ENCODE results near the gene IFITM1. TPM values are rescaled to one million over a fixed set of nuclear protein-coding genes. Genes with fewer than 3 reads are reported as not detected.

Gene IFITM1
- total RNA-seq, 1 donor from 2014 or later = 38.2 TPM

DNA sequence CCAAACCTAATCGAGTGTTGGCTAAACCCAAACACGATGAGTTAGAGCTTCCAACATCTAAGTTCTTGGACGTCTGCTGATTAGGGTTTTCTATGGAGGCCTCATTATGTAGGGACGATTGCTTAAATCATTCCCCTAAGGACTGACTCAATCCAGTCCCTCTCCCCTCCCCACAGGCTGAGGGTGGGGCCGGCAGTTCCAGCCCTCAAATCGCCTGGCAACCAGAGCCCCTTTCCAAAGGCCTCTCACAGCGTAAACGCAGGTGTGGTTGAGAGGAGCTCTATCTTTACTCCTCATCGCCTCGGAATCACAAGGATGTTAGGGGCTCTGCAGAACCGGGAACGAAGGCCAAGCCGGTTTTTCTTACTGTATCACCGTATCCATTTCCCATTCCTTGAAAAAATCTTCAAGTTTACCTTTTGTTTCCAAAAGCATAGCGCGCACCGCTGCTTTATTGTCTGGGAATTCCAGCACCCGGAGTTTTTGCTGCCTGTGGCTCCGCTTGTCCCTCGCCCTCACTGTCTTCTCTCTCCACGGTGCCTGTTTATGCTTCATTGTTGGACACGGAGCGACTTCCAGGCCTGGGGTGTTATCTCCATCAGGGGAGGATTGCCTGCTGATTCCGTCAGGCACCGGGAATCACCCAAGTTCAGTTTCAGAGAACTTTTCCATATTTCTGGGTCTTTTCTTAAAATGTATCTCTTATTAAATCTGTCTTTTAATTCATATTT, 20.6 kb downstream of the IFITM1 start:
- H3K36me3 ChIP-seq (ENCODE audit: control insufficient read depth, insufficient read depth, low read length) = no peaks in the 10 kb centered on the region
- H3K27me3 ChIP-seq (ENCODE audit: control insufficient read depth, insufficient read depth, low read length) = no peaks in the 10 kb centered on the region
- TF ChIP-seq, protein P1, sequence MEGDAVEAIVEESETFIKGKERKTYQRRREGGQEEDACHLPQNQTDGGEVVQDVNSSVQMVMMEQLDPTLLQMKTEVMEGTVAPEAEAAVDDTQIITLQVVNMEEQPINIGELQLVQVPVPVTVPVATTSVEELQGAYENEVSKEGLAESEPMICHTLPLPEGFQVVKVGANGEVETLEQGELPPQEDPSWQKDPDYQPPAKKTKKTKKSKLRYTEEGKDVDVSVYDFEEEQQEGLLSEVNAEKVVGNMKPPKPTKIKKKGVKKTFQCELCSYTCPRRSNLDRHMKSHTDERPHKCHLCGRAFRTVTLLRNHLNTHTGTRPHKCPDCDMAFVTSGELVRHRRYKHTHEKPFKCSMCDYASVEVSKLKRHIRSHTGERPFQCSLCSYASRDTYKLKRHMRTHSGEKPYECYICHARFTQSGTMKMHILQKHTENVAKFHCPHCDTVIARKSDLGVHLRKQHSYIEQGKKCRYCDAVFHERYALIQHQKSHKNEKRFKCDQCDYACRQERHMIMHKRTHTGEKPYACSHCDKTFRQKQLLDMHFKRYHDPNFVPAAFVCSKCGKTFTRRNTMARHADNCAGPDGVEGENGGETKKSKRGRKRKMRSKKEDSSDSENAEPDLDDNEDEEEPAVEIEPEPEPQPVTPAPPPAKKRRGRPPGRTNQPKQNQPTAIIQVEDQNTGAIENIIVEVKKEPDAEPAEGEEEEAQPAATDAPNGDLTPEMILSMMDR (IDR thresholded peaks at IDR 0.05; ENCODE audit: insufficient read depth, low read length, poor library complexity, severe bottlenecking) = no peak
- no peak for DNase-seq (ENCODE audit: low read depth)
- no peak overlapping the region for H3K4me3 ChIP-seq (ENCODE audit: low read depth, low read length)

DNA sequence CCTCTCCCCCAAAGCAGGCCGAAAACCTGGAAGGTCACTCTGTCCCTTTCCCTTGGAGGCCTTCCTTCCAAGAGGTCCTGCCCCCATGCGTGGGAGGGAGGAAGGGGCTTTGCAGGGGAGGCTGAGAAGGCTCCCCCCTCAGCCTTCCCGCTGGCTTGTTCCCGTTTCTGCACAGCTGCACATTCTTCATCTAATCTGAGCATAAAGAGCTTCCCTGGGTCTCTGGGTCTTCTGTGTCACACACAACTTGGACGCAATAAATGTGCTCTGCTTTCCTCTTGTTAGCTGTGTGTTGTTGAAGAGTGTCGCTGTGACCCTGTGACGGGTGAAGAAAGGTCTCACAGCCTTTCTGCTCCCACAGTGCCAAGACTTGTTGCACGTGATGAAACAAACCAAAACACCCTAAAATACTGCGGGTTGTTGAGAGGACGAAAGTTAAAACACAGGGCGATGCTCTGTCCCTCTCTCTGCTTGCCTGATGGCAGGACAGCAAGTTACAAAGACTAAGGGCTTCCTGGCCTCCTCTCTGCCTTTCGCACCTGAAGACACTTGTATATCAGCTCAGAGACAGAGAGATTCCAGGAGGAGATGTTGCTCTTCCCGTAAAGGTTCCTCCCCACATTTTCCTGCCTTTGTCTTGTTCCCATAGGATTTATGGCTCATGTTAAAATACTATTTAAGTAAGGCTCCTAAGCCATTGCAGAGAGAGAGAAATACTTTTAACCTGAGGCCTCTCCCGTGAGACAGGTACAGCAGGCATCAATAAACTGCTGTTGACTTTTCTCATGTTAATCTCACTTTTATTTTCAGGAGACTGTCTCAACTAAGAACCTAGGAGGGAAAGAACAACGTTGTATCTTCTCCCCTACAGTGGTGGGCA, 22.2 kb downstream of the IFITM1 start:
- Histone ChIP-seq H3K36me3 (ENCODE audit: control insufficient read depth, insufficient read depth, low read length) (no peaks in the 10 kb centered on the region), H3K27me3 (ENCODE audit: control insufficient read depth, insufficient read depth, low read length) (no peaks in the 10 kb centered on the region), H3K4me3 (ENCODE audit: low read depth, low read length) (no peak overlapping the region)
- no peak for DNase-seq (ENCODE audit: low read depth)
- TF ChIP-seq, protein P1 (IDR thresholded peaks at IDR 0.05; ENCODE audit: insufficient read depth, low read length, poor library complexity, severe bottlenecking) = no peak

DNA sequence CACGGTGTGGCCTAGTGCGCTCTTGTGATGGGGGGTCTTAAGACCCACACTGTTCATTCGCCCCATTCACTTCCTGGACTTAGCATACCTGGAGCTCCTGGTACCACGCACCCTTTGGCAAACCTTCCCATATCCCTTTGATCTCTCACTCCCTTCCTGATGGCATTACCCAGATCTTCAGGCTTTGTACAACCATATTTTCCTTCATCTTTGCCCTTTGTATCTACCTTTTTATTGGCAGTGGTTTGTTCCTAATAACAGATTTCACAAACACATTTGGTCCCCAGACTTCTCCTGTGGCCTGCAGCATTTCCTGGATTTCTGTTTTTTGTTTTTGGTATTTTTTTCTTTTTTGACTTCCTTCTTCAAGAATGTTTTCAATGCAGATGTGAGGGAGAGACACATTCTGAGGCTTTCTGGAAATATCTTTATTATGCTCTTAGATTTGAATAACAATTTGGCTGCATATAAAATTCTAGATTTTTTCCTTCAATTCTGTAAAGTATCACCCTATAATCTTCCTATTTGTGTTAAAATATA, 22.9 kb downstream of the IFITM1 start:
- no peak for DNase-seq (ENCODE audit: low read depth)
- Histone ChIP-seq H3K4me3 (ENCODE audit: low read depth, low read length) (no peak overlapping the region), H3K27me3 (ENCODE audit: control insufficient read depth, insufficient read depth, low read length) (no peaks in the 10 kb centered on the region), H3K36me3 (ENCODE audit: control insufficient read depth, insufficient read depth, low read length) (no peaks in the 10 kb centered on the region)
- TF ChIP-seq, protein P1 (IDR thresholded peaks at IDR 0.05; ENCODE audit: insufficient read depth, low read length, poor library complexity, severe bottlenecking) = no peak

DNA sequence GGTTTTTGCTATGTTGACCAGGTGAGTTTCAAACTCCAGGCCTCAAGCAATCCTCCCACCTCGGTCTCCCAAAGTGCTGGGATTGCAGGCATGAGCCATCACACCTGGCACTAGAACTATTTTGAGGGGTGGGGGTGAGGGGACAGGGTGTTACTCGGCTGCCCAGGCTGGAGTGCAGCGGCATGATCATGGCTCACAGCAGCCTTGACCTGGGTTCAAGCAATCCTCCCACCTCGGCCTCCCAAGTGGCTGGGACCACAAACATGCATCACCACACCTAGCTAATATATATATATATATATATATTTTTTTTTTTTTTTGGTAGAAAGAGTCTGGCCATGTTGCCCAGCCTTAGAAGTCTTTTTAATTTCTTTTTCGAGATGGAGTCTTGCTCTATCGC, 23.9 kb downstream of the IFITM1 start:
- Histone ChIP-seq H3K4me3 (ENCODE audit: low read depth, low read length) (no peak overlapping the region), H3K36me3 (ENCODE audit: control insufficient read depth, insufficient read depth, low read length) (no peaks in the 10 kb centered on the region), H3K27me3 (ENCODE audit: control insufficient read depth, insufficient read depth, low read length) (no peaks in the 10 kb centered on the region)
- no peak for DNase-seq (ENCODE audit: low read depth)
- TF ChIP-seq, protein P1 (IDR thresholded peaks at IDR 0.05; ENCODE audit: insufficient read depth, low read length, poor library complexity, severe bottlenecking) = no peak

DNA sequence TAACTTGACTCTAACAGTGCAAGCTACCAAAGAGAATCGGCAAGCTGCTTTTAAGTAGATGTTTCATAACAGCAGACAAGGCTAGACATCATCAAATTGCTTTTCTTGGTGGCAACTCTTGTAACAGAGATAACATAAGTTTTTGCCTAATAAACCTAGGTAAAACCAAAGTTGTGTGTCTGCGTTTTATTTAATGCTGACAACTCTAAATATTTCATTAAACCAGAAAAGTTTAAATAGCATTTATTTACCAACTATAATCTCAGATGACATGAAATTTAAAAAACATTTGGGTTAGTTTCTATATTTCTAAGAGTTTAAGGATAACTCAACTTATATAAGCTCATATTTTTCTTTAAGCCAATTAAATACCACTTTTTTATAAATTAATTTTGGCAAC, 26.1 kb downstream of the IFITM1 start:
- no peak for DNase-seq (ENCODE audit: low read depth)
- no peaks in the 10 kb centered on the region for H3K27me3 ChIP-seq (ENCODE audit: control insufficient read depth, insufficient read depth, low read length)
- no peak overlapping the region for H3K4me3 ChIP-seq (ENCODE audit: low read depth, low read length)
- TF ChIP-seq, protein P1 (IDR thresholded peaks at IDR 0.05; ENCODE audit: insufficient read depth, low read length, poor library complexity, severe bottlenecking) = no peak
- no peaks in the 10 kb centered on the region for H3K36me3 ChIP-seq (ENCODE audit: control insufficient read depth, insufficient read depth, low read length)
